AG09319 (cell line): Measurements from ENCODE around the gene HOXC10.

Experiments
- DNase-seq: peaks from one replicate; pipeline ENCODE4 v3.0.0-alpha.2; 2010; ENCODE audit warnings: low read depth; ENCODE audit errors: extremely low read depth
- CTCF ChIP-seq: IDR thresholded peaks from 2 replicates; pipeline ENCODE4 v1.5.1; 2011; ENCODE audit warnings: low read depth, mild to moderate bottlenecking, inconsistent platforms, low read length, moderate library complexity

The HOXC10 gene

GRCh38 chr12:53990311-53991076 lies 5.5 kb downstream of the HOXC10 start:
- DNase-seq = no peak
- no peak for TF ChIP-seq CTCF

GRCh38 chr12:53991077-53991460 lies 6.1 kb downstream of the HOXC10 start:
- DNase-seq = no peak

GRCh38 chr12:53992377-53992889 lies 7.5 kb downstream of the HOXC10 start:
- no peak for TF ChIP-seq CTCF
- DNase-seq = no peak

More at GRCh38 chr12:53991077-53991460, 6.1 kb downstream of the HOXC10 start:
- no peak for TF ChIP-seq CTCF

GRCh38 chr12:53993162-53994008 lies 8.4 kb downstream of the HOXC10 start:
- TF ChIP-seq CTCF = no peak
- no peak for DNase-seq

- DNase-seq = no peak
- no peak for TF ChIP-seq CTCF
Measured at GRCh38 chr12:53994009-53994263, 9.0 kb downstream of the HOXC10 start.

- no peak for DNase-seq
- TF ChIP-seq CTCF = no peak
Measured at GRCh38 chr12:53994264-53995001, 9.5 kb downstream of the HOXC10 start.
